ENCODE measurements around the gene CPNE1. TPM values are rescaled to one million over a fixed set of nuclear protein-coding genes. Genes with fewer than 3 reads are reported as not detected.
A peak's percentile ranks its signal among the peaks of the same experiment; 100 is the strongest.

CPNE1 gene
- total and polyA plus RNA-seq, 2 of the 8 experiments (the other 6 are each of a cell fraction or from before 2014, with no cell fraction given): 294 to 346 TPM

DNA sequence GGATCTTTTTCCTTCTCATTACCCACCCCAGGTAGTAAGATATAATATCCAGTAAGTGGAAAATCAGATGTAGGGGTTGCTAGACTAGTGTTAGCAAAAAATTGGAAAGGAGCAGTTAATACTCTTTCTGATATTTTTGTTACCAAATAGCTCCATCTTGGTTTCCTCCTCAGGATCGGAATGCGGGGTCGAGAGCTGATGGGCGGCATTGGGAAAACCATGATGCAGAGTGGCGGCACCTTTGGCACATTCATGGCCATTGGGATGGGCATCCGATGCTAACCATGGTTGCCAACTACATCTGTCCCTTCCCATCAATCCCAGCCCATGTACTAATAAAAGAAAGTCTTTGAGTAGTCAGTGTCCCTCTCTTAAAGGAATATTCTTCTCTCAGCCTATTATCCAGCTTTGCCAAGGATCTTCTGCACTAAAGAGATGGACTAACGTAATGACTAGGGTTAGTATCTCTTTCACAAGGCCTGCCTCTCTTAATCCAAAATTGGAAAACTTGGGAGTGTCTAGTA, 36.0 kb upstream of the CPNE1 start (continued):
- TF ChIP-seq, protein P1, sequence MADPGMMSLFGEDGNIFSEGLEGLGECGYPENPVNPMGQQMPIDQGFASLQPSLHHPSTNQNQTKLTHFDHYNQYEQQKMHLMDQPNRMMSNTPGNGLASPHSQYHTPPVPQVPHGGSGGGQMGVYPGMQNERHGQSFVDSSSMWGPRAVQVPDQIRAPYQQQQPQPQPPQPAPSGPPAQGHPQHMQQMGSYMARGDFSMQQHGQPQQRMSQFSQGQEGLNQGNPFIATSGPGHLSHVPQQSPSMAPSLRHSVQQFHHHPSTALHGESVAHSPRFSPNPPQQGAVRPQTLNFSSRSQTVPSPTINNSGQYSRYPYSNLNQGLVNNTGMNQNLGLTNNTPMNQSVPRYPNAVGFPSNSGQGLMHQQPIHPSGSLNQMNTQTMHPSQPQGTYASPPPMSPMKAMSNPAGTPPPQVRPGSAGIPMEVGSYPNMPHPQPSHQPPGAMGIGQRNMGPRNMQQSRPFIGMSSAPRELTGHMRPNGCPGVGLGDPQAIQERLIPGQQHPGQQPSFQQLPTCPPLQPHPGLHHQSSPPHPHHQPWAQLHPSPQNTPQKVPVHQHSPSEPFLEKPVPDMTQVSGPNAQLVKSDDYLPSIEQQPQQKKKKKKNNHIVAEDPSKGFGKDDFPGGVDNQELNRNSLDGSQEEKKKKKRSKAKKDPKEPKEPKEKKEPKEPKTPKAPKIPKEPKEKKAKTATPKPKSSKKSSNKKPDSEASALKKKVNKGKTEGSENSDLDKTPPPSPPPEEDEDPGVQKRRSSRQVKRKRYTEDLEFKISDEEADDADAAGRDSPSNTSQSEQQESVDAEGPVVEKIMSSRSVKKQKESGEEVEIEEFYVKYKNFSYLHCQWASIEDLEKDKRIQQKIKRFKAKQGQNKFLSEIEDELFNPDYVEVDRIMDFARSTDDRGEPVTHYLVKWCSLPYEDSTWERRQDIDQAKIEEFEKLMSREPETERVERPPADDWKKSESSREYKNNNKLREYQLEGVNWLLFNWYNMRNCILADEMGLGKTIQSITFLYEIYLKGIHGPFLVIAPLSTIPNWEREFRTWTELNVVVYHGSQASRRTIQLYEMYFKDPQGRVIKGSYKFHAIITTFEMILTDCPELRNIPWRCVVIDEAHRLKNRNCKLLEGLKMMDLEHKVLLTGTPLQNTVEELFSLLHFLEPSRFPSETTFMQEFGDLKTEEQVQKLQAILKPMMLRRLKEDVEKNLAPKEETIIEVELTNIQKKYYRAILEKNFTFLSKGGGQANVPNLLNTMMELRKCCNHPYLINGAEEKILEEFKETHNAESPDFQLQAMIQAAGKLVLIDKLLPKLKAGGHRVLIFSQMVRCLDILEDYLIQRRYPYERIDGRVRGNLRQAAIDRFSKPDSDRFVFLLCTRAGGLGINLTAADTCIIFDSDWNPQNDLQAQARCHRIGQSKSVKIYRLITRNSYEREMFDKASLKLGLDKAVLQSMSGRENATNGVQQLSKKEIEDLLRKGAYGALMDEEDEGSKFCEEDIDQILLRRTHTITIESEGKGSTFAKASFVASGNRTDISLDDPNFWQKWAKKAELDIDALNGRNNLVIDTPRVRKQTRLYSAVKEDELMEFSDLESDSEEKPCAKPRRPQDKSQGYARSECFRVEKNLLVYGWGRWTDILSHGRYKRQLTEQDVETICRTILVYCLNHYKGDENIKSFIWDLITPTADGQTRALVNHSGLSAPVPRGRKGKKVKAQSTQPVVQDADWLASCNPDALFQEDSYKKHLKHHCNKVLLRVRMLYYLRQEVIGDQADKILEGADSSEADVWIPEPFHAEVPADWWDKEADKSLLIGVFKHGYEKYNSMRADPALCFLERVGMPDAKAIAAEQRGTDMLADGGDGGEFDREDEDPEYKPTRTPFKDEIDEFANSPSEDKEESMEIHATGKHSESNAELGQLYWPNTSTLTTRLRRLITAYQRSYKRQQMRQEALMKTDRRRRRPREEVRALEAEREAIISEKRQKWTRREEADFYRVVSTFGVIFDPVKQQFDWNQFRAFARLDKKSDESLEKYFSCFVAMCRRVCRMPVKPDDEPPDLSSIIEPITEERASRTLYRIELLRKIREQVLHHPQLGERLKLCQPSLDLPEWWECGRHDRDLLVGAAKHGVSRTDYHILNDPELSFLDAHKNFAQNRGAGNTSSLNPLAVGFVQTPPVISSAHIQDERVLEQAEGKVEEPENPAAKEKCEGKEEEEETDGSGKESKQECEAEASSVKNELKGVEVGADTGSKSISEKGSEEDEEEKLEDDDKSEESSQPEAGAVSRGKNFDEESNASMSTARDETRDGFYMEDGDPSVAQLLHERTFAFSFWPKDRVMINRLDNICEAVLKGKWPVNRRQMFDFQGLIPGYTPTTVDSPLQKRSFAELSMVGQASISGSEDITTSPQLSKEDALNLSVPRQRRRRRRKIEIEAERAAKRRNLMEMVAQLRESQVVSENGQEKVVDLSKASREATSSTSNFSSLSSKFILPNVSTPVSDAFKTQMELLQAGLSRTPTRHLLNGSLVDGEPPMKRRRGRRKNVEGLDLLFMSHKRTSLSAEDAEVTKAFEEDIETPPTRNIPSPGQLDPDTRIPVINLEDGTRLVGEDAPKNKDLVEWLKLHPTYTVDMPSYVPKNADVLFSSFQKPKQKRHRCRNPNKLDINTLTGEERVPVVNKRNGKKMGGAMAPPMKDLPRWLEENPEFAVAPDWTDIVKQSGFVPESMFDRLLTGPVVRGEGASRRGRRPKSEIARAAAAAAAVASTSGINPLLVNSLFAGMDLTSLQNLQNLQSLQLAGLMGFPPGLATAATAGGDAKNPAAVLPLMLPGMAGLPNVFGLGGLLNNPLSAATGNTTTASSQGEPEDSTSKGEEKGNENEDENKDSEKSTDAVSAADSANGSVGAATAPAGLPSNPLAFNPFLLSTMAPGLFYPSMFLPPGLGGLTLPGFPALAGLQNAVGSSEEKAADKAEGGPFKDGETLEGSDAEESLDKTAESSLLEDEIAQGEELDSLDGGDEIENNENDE (IDR thresholded peaks at IDR 0.05; ENCODE audit: insufficient replicate concordance, low read length): no peak
- peak in 1 of 2 experiments; percentile 14; a peak in 2 of 3 replicates for TF ChIP-seq POLR2A (IDR thresholded peaks at IDR 0.05; ENCODE audit: control extremely low read depth in 1 of 2, low read depth in 2 of 2, low read length in 2 of 2)
- TF ChIP-seq CEBPB (IDR thresholded peaks at IDR 0.05; ENCODE audit: low read depth, low read length): no peak
- no peak for TF ChIP-seq SP4 (IDR thresholded peaks at IDR 0.05; ENCODE audit: low read length)
- TF ChIP-seq SIN3A (conservative IDR thresholded peaks at IDR 0.05 in 1 of 2, IDR thresholded peaks at IDR 0.05 in 1 of 2; ENCODE audit: low read depth in 1 of 2, low read length in 2 of 2): no peak
